Right lobe of liver (tissue), 6 donors: ENCODE results near the gene EXOSC3. TPM values are rescaled to one million over a fixed set of nuclear protein-coding genes. Genes with fewer than 3 reads are reported as not detected.
"Not testable (repeated sequence)": the region's sequence is repeated elsewhere in the genome, so short reads cannot be mapped to it uniquely, and the experiment has no call there.

Source experiments
- ATAC-seq, 4 donors: fragments of 200-7000 bp; cut with Tn5 transposase; one replicate each; pipeline ENCODE4 v1.9.1; 2020; ENCODE audit warnings: mild to moderate bottlenecking in 4 of 4, moderate library complexity in 4 of 4
- DNase-seq, 3 donors: peaks; one replicate each; pipeline ENCODE4 v3.0.0-alpha.2; 2020
- H3K27ac ChIP-seq, 3 donors: fragments of 200-600 bp; one replicate each; pipeline ENCODE4 v1.8.0; 2022
- H3K27me3 ChIP-seq, 2 donors: fragments of 200-600 bp; one replicate each; pipeline ENCODE4 v1.8.0; 2022
- H3K36me3 ChIP-seq, 4 donors: fragments of 200-600 bp; sonication (generic) in 1 of 4; one replicate each; pipeline versions ENCODE4 v1.5.1 to v1.8.0; 2017 to 2022; ENCODE audit warnings: control low read depth in 1 of 4
- H3K4me1 ChIP-seq, 4 donors: fragments of 200-600 bp; sonication (generic) in 1 of 4; one replicate each; pipeline versions ENCODE4 v1.5.1 to v1.8.0; 2017 to 2022; ENCODE audit warnings: control low read depth in 1 of 4
- H3K4me3 ChIP-seq, 3 donors: fragments of 200-600 bp; one replicate each; pipeline ENCODE4 v1.8.0; 2022
- H3K9me3 ChIP-seq, 4 donors: fragments of 200-600 bp; sonication (generic) in 1 of 4; one replicate each; pipeline versions ENCODE4 v1.5.1 to v1.8.0; 2017 to 2022; ENCODE audit warnings: control low read depth in 1 of 4
- CTCF ChIP-seq, 4 donors: fragments of 200-600 bp in 3 of 4; fragments of 450-650 bp in 1 of 4; IDR thresholded peaks; one replicate each; pipeline versions ENCODE4 v1.5.1 to v1.8.0; 2016 to 2022; ENCODE audit warnings: antibody characterized with exemption in 4 of 4, mild to moderate bottlenecking in 2 of 4
- POLR2A ChIP-seq: fragments of 450-650 bp; IDR thresholded peaks from one replicate; pipeline ENCODE4 v1.6.1; 2017; ENCODE audit warnings: antibody characterized with exemption, mild to moderate bottlenecking
- WGBS: methylation state at CpG from one replicate; pipeline ENCODE4 v1.1.6; 2018; ENCODE audit warnings: low coverage, low lambda C conversion rate; ENCODE audit not compliant: insufficient coverage; ENCODE audit errors: missing lambda C conversion rate; 5-methylcytosine and 5-hydroxymethylcytosine counted together
- intact Hi-C, 2 donors: fragments of 100-400 bp; cut with DNase I; formaldehyde crosslinking; loops; one replicate each; pipeline versions ENCODE4 v1.11.2 to v1.14.1; 2022
- total RNA-seq, 6 experiments: library from RNA; depleted of rRNA in 2 of 6; stranded (reverse); fragments of >200 nt in 2 of 6; fragmentation: NEBNext Ultra II Directional in 3 of 6; extraction: Animal tissue kit (Norgen Biotek cat#: 25700) in 3 of 6; gene quantifications; one replicate each; pipeline versions ENCODE4 v1.1.0 to v1.2.4, GENCODE V29; 2016 to 2023
- donor health status: DM: no; HTN: yes; CAD: no.
- donor health status: DM: no; HTN: no; CAD: no.
- donor health status: DM: no; HTN: no; CAD: no.
- donor health status: DM: no; HTN: yes; CAD: no.
- donor health status: DM: no; HTN: yes; CAD: no.

Gene EXOSC3
- total RNA-seq, 6 experiments from 2014 or later = 13.1 to 17.1 (median 14.7) TPM

GRCh38 chr9:37818849-37819248 is 34.0 kb upstream of the EXOSC3 start:
- intact Hi-C loops = no loop called here
- H3K4me3 ChIP-seq = no peak overlapping the region
- peaks cover 0 to 4% (median 0%) of the 10 kb centered on the region in 4 donors for H3K4me1 ChIP-seq
- no peak for TF ChIP-seq CTCF (IDR thresholded peaks at IDR 0.05)
- no peak for TF ChIP-seq POLR2A
- no peak overlapping the region for H3K27ac ChIP-seq
- no peak for DNase-seq
- H3K36me3 ChIP-seq = peaks cover 0 to 4% (median 2%) of the 10 kb centered on the region in 4 donors
- WGBS = 32% methylated on average over 2 of the region's 2 CpGs
- no peak for ATAC-seq
- no peaks in the 10 kb centered on the region for H3K27me3 ChIP-seq
- no peaks in the 10 kb centered on the region for H3K9me3 ChIP-seq

- ATAC-seq = no peak
- no peak overlapping the region for H3K27ac ChIP-seq
Measured at GRCh38 chr9:37812773-37813379, 28.0 kb upstream of the EXOSC3 start.

GRCh38 chr9:37811906-37812476 is 27.1 kb upstream of the EXOSC3 start:
- TF ChIP-seq POLR2A (no peak), CTCF (IDR thresholded peaks at IDR 0.05) (no peak)
- Histone ChIP-seq H3K4me3 (no peak overlapping the region), H3K9me3 (no peaks in the 10 kb centered on the region), H3K36me3 (no peaks in the 10 kb centered on the region), H3K4me1 (no peaks in the 10 kb centered on the region), H3K27ac (no peak overlapping the region), H3K27me3 (no peaks in the 10 kb centered on the region)
- 91% methylated on average over 4 of the region's 6 CpGs for WGBS
- ATAC-seq (no peak), DNase-seq (no peak)
- intact Hi-C loops = no loop called here

More at GRCh38 chr9:37812773-37813379, 28.0 kb upstream of the EXOSC3 start:
- no peak for TF ChIP-seq POLR2A
- TF ChIP-seq CTCF (IDR thresholded peaks at IDR 0.05) = no peak
- H3K27me3 ChIP-seq = no peaks in the 10 kb centered on the region
- intact Hi-C loops = no loop called here
- no peaks in the 10 kb centered on the region for H3K9me3 ChIP-seq
- no peak for DNase-seq
- H3K36me3 ChIP-seq = no peaks in the 10 kb centered on the region
- H3K4me1 ChIP-seq = no peaks in the 10 kb centered on the region
- no peak overlapping the region for H3K4me3 ChIP-seq
- WGBS = 81% methylated on average over 5 of the region's 5 CpGs

GRCh38 chr9:37809676-37810075 is 24.8 kb upstream of the EXOSC3 start:
- DNase-seq, ATAC-seq, intact Hi-C loops, H3K9me3 ChIP-seq, H3K27me3 ChIP-seq, H3K4me3 ChIP-seq, H3K27ac ChIP-seq, H3K36me3 ChIP-seq, H3K4me1 ChIP-seq: not testable (repeated sequence)
- 93% methylated on average over 11 of the region's 15 CpGs for WGBS

GRCh38 chr9:37806271-37806670 is 21.4 kb upstream of the EXOSC3 start:
- intact Hi-C loops = no loop called here
- peaks cover 0 to 4% (median 0%) of the 10 kb centered on the region in 4 donors for H3K36me3 ChIP-seq
- WGBS = 41% methylated on average over 3 of the region's 4 CpGs
- ATAC-seq = no peak
- no peaks in the 10 kb centered on the region for H3K27me3 ChIP-seq
- peaks cover 0 to 6% (median 0%) of the 10 kb centered on the region in 4 donors for H3K9me3 ChIP-seq
- no peak for DNase-seq
- H3K4me1 ChIP-seq = peaks cover 0 to 16% (median 6%) of the 10 kb centered on the region in 4 donors
- no peak overlapping the region for H3K4me3 ChIP-seq
- no peak for TF ChIP-seq CTCF (IDR thresholded peaks at IDR 0.05)
- no peak overlapping the region for H3K27ac ChIP-seq
